Activated T-cell treated with anti-CD3 and anti-CD28 coated beads, Interleukin-2, amount 50 U/mL, for 4 hours (primary cell): Measurements from ENCODE around the gene HAPLN3. TPM values are rescaled to one million over a fixed set of nuclear protein-coding genes. Genes with fewer than 3 reads are reported as not detected.

Experiments
- ATAC-seq, 2 donors: fragments of 200-7000 bp; cut with Tn5 transposase; one replicate each; pipeline ENCODE4 v1.10.0; 2021
- DNase-seq: peaks from one replicate; pipeline ENCODE4 v3.0.0-alpha.2; 2020
- H3K27me3 Mint-ChIP-seq: one replicate; pipeline ENCODE4 v1.8.0; 2021; ENCODE audit warnings: low read depth, mixed read lengths
- H3K36me3 Mint-ChIP-seq: one replicate; pipeline ENCODE4 v1.8.0; 2022; ENCODE audit warnings: mixed read lengths; ENCODE audit not compliant: insufficient read depth
- H3K4me1 Mint-ChIP-seq: one replicate; pipeline ENCODE4 v1.8.0; 2021; ENCODE audit warnings: low read depth, mixed read lengths
- H3K4me3 Mint-ChIP-seq: one replicate; pipeline ENCODE4 v1.8.0; 2021; ENCODE audit warnings: mild to moderate bottlenecking, moderate library complexity, mixed read lengths
- H3K9me3 Mint-ChIP-seq: one replicate; pipeline ENCODE4 v1.8.0; 2021; ENCODE audit warnings: mixed read lengths
- total RNA-seq, 3 donors: library from RNA; stranded (reverse); gene quantifications; one replicate each; pipeline ENCODE4 v1.2.1, GENCODE V29; 2021

Gene HAPLN3
- total RNA-seq, 3 donors from 2014 or later = 67.4 to 87.5 (median 79.8) TPM

- H3K36me3 Mint-ChIP-seq = no peaks in the 10 kb centered on the region
- no peak overlapping the region for H3K4me3 Mint-ChIP-seq
- H3K4me1 Mint-ChIP-seq = no peaks in the 10 kb centered on the region
- peaks cover 2% of the 10 kb centered on the region for H3K27me3 Mint-ChIP-seq
- no peaks in the 10 kb centered on the region for H3K9me3 Mint-ChIP-seq
- DNase-seq (no peak), ATAC-seq (no peak)
These were observed 65.3 kb downstream of the HAPLN3 start for GRCh38 chr15:88830016-88830415.

- H3K9me3 Mint-ChIP-seq = no peaks in the 10 kb centered on the region
These were observed 66.6 kb downstream of the HAPLN3 start for GRCh38 chr15:88828791-88829190.

More at GRCh38 chr15:88828791-88829190, 66.6 kb downstream of the HAPLN3 start:
- Mint-ChIP-seq H3K4me3 (no peak overlapping the region), H3K36me3 (no peaks in the 10 kb centered on the region), H3K27me3 (peaks cover 2% of the 10 kb centered on the region), H3K4me1 (no peaks in the 10 kb centered on the region)
- DNase-seq = no peak
- no peak for ATAC-seq

Other genes starting within 250 kb of the HAPLN3 start
- gene ACAN, start 92.1 kb downstream of the HAPLN3 start, total RNA-seq = not detected
- 1 to 10 TPM; 4.7 to 5.7 (median 5.1) TPM for gene MFGE8, start 17.8 kb upstream of the HAPLN3 start, total RNA-seq
- gene ABHD2, start 192.9 kb upstream of the HAPLN3 start, total RNA-seq = 10 to 100 TPM; 48.9 to 72.6 (median 64.1) TPM